Adrenal gland (tissue), 12 donors: ENCODE results near the gene SOWAHA. TPM values are rescaled to one million over a fixed set of nuclear protein-coding genes. Genes with fewer than 3 reads are reported as not detected.

ENCODE experiments used
- DNase-seq, 7 donors: peaks; one replicate each; pipeline ENCODE4 v3.0.0-alpha.2; 2019 to 2020
- H3K27ac ChIP-seq, 5 donors: fragments of 200-600 bp; sonication (generic) in 4 of 5; 1 replicate in 3 of 5; 2 replicates in 2 of 5; pipeline versions ENCODE4 v1.5.1 to v1.8.0; 2016 to 2020; ENCODE audit warnings: mild to moderate bottlenecking in 1 of 5
- H3K27me3 ChIP-seq: fragments of 200-600 bp; 2 replicates; pipeline ENCODE4 v1.8.0; 2021
- H3K36me3 ChIP-seq, 2 donors: fragments of 200-600 bp; replicated peaks in 1 of 2; 1 replicate in 1 of 2; 2 replicates in 1 of 2; pipeline versions ENCODE4 v1.5.1 to v1.8.0; 2018 to 2022
- H3K4me1 ChIP-seq, 2 donors: fragments of 200-600 bp; replicated peaks in 1 of 2; 1 replicate in 1 of 2; 2 replicates in 1 of 2; pipeline versions ENCODE4 v1.5.1 to v1.8.0; 2018 to 2021
- H3K4me3 ChIP-seq, 4 donors: fragments of 200-600 bp; sonication (generic) in 3 of 4; one replicate each; pipeline ENCODE4 v1.5.1; 2016 to 2018
- H3K9me3 ChIP-seq, 3 donors: fragments of 200-600 bp; sonication (generic) in 1 of 3; replicated peaks in 1 of 3; 1 replicate in 2 of 3; 2 replicates in 1 of 3; pipeline versions ENCODE4 v1.5.1 to v1.8.0; 2016 to 2021
- POLR2A ChIP-seq, 2 donors: fragments of 450-650 bp; IDR thresholded peaks; one replicate each; pipeline ENCODE4 v1.6.1; 2017; ENCODE audit warnings: antibody characterized with exemption in 2 of 2, mild to moderate bottlenecking in 2 of 2, moderate library complexity in 1 of 2
- WGBS, 4 donors: extraction: QIAGEN DNeasy Blood & Tissue Kit in 2 of 4; methylation state at CpG; one replicate each; pipeline versions ENCODE4 v1.1.5 to v1.1.7; 2013 to 2017; 5-methylcytosine and 5-hydroxymethylcytosine counted together
- intact Hi-C, 2 donors: fragments of 100-400 bp; cut with DNase I; formaldehyde crosslinking; loops; one replicate each; pipeline versions ENCODE4 v1.14.1 to v1.15.0; 2022 to 2023
- polyA plus RNA-seq, 3 donors: library from polyadenylated mRNA; stranded (reverse); fragments of 200-250 nt in 2 of 3; fragments of 350-450 nt in 1 of 3; fragmentation: Illumina TruSeq in 1 of 3; extraction: RNeasy Lipid Tissue Mini Kit (QIAGEN cat#74804) in 1 of 3; gene quantifications; one replicate each; pipeline ENCODE4 v1.2.3, GENCODE V29; 2013 to 2014
- total RNA-seq, 9 donors: library from RNA; depleted of rRNA in 4 of 9; stranded (reverse); fragments of >200 nt in 4 of 9; fragments of 120-200 nt in 1 of 9; fragmentation: NEBNext Ultra II Directional in 1 of 9; extraction: Animal tissue kit (Norgen Biotek cat#: 25700) in 1 of 9; gene quantifications; one replicate each; pipeline versions ENCODE4 v1.1.0 to v1.2.4, GENCODE V29; 2013 to 2023
- TF ChIP-seq, protein P1 (sequence below), 6 experiments: fragments of 450-650 bp in 4 of 6; fragments of 200-600 bp in 2 of 6; sonication (generic) in 1 of 6; IDR thresholded peaks; 1 replicate in 5 of 6; 2 replicates in 1 of 6; pipeline versions ENCODE4 v1.5.1 to v1.8.0; 2016 to 2021; ENCODE audit warnings: antibody characterized with exemption in 6 of 6, mild to moderate bottlenecking in 2 of 6, moderate library complexity in 1 of 6
- donor health status: healthy with polysubstance abuse.
- donor health status: Bipolar disorder and iron deficiency.
- donor health status: DM: yes; HTN: yes; CAD: no.
- donor health status: DM: no; HTN: no; CAD: no.
- donor health status: DM: no; HTN: no; CAD: no.
- donor health status: DM: yes; HTN: yes; CAD: no.

SOWAHA gene
- total and polyA plus RNA-seq, 12 donors: 0.06 to 1.8 (median 0.40) TPM; not detected in 3

DNA sequence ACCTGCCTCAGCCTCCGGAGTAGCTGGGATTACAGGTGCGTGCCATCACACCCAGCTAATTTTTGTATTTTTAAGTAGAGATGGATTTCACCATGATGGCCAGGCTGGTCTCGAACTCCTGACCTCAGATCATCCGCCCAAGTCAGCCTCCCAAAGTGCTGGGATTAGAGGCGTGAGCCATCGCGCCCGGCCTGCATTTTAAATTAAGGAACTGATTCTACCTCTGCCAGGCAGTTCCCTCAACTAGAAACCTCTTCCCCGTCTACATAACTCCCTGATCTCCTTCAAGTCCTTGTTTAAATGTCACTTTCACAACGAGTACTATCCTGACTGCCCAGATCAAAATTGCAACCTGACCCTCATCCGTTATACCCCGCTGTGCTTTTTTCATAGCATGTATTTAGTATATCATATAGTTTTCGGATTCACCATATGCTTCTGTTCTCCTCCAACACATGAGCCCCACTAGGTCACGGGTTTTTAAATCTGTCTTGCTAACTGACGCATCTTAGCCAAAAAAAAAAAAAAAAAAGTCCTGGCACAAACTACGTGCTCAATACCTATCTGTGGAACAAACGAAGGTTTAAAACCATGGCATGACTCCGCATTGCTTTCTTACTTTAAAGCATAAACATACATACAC, 858 bp upstream of the SOWAHA start:
- no peak for TF ChIP-seq POLR2A (IDR thresholded peaks at IDR 0.05)
- TF ChIP-seq, protein P1, sequence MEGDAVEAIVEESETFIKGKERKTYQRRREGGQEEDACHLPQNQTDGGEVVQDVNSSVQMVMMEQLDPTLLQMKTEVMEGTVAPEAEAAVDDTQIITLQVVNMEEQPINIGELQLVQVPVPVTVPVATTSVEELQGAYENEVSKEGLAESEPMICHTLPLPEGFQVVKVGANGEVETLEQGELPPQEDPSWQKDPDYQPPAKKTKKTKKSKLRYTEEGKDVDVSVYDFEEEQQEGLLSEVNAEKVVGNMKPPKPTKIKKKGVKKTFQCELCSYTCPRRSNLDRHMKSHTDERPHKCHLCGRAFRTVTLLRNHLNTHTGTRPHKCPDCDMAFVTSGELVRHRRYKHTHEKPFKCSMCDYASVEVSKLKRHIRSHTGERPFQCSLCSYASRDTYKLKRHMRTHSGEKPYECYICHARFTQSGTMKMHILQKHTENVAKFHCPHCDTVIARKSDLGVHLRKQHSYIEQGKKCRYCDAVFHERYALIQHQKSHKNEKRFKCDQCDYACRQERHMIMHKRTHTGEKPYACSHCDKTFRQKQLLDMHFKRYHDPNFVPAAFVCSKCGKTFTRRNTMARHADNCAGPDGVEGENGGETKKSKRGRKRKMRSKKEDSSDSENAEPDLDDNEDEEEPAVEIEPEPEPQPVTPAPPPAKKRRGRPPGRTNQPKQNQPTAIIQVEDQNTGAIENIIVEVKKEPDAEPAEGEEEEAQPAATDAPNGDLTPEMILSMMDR (IDR thresholded peaks at IDR 0.05): no peak
- Histone ChIP-seq H3K27me3 (peaks cover 15% of the 10 kb centered on the region), H3K4me3 (no peak overlapping the region), H3K36me3 (no peaks in the 10 kb centered on the region), H3K27ac (no peak overlapping the region), H3K4me1 (peaks cover 3 to 9% of the 10 kb centered on the region in 2 donors), H3K9me3 (no peaks in the 10 kb centered on the region)
- intact Hi-C loops: loop anchor here in 1 of 2 donors (10.0 kb wide), 1 partner anchor 427 kb away; no protein-coding TSS in a partner anchor
- WGBS, 4 donors: 52 to 64% (median 59%) methylated on average over 18 of the region's 18 CpGs
- DNase-seq: no peak

DNA sequence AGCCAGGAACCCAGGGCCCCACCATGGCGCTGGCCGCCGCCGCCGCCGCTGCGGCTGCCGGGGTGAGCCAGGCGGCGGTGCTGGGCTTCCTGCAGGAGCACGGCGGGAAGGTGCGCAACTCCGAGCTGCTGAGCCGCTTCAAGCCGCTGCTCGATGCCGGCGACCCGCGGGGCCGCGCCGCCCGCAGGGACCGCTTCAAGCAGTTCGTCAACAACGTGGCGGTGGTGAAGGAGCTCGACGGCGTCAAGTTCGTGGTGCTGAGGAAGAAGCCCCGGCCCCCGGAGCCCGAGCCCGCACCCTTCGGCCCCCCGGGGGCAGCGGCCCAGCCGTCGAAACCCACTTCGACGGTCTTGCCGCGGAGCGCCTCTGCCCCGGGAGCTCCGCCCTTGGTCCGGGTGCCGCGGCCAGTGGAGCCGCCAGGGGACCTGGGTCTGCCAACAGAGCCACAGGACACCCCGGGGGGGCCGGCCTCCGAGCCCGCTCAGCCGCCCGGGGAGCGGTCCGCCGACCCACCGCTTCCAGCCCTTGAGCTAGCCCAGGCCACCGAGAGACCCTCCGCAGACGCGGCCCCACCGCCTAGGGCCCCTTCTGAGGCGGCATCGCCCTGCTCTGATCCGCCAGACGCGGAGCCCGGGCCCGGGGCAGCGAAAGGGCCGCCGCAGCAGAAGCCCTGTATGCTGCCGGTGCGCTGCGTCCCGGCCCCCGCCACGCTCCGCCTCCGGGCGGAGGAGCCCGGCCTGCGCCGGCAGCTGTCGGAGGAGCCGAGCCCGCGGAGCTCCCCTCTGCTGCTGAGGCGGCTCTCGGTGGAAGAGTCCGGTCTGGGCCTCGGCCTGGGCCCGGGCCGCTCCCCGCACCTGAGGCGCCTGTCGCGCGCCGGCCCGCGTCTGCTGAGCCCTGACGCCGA, 749 bp downstream of the SOWAHA start:
- H3K4me3 ChIP-seq: peak overlapping the region in 2 of 4 donors; percentile 18 to 46
- H3K27ac ChIP-seq: peak overlapping the region in 1 of 5 donors; percentile 56
- WGBS, 4 donors: 0 to 6% (median 5%) methylated on average over 3 to 109 of the region's 110 CpGs
- TF ChIP-seq POLR2A (IDR thresholded peaks at IDR 0.05): no peak
- TF ChIP-seq, protein P1 (IDR thresholded peaks at IDR 0.05): peak in 1 of 6 experiments; percentile 21
- peak in 2 of 7 donors; percentile 27 to 55 for DNase-seq
- H3K36me3 ChIP-seq: no peaks in the 10 kb centered on the region
- H3K9me3 ChIP-seq: no peaks in the 10 kb centered on the region
- H3K27me3 ChIP-seq: peaks cover 15% of the 10 kb centered on the region
- intact Hi-C loops: loop anchor here in 1 of 2 donors (10.0 kb wide), 1 partner anchor 429 kb away; no protein-coding TSS in a partner anchor
- peaks cover 3 to 9% of the 10 kb centered on the region in 2 donors for H3K4me1 ChIP-seq

DNA sequence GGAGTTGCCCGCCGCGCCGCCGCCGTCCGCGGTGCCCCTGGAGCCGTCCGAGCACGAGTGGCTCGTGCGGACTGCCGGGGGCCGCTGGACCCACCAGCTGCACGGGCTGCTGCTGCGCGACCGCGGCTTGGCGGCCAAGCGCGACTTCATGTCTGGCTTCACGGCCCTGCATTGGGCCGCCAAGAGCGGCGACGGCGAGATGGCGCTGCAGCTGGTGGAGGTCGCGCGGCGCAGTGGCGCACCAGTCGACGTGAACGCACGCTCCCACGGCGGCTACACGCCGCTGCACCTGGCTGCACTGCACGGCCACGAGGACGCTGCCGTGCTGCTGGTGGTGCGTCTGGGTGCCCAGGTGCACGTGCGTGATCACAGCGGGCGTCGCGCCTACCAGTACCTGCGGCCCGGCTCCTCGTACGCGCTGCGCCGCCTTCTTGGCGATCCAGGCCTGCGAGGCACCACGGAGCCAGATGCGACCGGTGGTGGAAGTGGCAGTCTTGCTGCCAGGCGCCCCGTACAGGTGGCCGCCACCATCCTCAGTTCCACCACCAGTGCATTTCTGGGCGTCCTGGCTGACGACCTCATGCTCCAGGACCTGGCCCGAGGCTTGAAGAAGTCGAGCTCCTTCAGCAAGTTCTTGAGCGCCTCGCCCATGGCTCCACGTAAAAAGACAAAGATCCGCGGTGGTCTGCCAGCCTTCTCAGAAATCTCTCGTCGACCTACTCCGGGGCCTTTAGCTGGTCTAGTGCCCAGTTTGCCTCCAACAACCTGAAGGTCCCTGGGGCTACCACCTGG, 1.6 kb downstream of the SOWAHA start:
- intact Hi-C loops: loop anchor here in 1 of 2 donors (10.0 kb wide), 1 partner anchor 430 kb away; no protein-coding TSS in a partner anchor

More for the DNA sequence above, 1.6 kb downstream of the SOWAHA start:
- H3K9me3 ChIP-seq: no peaks in the 10 kb centered on the region
- WGBS, 4 donors: 62 to 84% (median 67%) methylated on average over 34 to 81 of the region's 81 CpGs
- H3K36me3 ChIP-seq: no peaks in the 10 kb centered on the region
- peak in 1 of 7 donors; percentile 50 for DNase-seq
- H3K27ac ChIP-seq: peak overlapping the region in 1 of 5 donors; percentile 56
- TF ChIP-seq, protein P1 (IDR thresholded peaks at IDR 0.05): no peak
- no peak for TF ChIP-seq POLR2A (IDR thresholded peaks at IDR 0.05)
- H3K27me3 ChIP-seq: peaks cover 15% of the 10 kb centered on the region
- H3K4me3 ChIP-seq: peak overlapping the region in 1 of 4 donors; percentile 46
- peaks cover 3 to 9% of the 10 kb centered on the region in 2 donors for H3K4me1 ChIP-seq
